GM19099 (cell line): Measurements from ENCODE around the gene TOP3B.

Experiments used
- POLR2A ChIP-seq: IDR thresholded peaks from 3 replicates; pipeline ENCODE4 v1.6.1; 2011; ENCODE audit warnings: low read depth; ENCODE audit not compliant: insufficient read length; ENCODE audit errors: extremely low read depth

The TOP3B gene

GRCh38 chr22:21961886-21962654, 20.5 kb downstream of the TOP3B start:
- no peak for TF ChIP-seq POLR2A

GRCh38 chr22:21961127-21961867, 21.3 kb downstream of the TOP3B start:
- no peak for TF ChIP-seq POLR2A

- TF ChIP-seq POLR2A = no peak
Measured at GRCh38 chr22:21960200-21961126, 22.1 kb downstream of the TOP3B start.

GRCh38 chr22:21959274-21960074, 23.1 kb downstream of the TOP3B start:
- no peak for TF ChIP-seq POLR2A

GRCh38 chr22:21958360-21959273, 24.0 kb downstream of the TOP3B start:
- no peak for TF ChIP-seq POLR2A

- TF ChIP-seq POLR2A = peak; percentile 29
Measured at GRCh38 chr22:21952586-21953571, 29.7 kb downstream of the TOP3B start, which contains the start of gene PPM1F. PPM1F (minus strand) TSS chr22:21952848; CDS start chr22:21946048, 6,800 bp downstream.

- no peak for TF ChIP-seq POLR2A
Measured at GRCh38 chr22:21951931-21952465, 30.6 kb downstream of the TOP3B start.

- no peak for TF ChIP-seq POLR2A
Measured at GRCh38 chr22:21951062-21951461, 31.5 kb downstream of the TOP3B start.

GRCh38 chr22:21949948-21950347, 32.6 kb downstream of the TOP3B start:
- no peak for TF ChIP-seq POLR2A

- TF ChIP-seq POLR2A = no peak
Measured at GRCh38 chr22:21949569-21949918, 33.0 kb downstream of the TOP3B start.

- no peak for TF ChIP-seq POLR2A
Measured at GRCh38 chr22:21948824-21949568, 33.6 kb downstream of the TOP3B start.

GRCh38 chr22:21948390-21948789, 34.2 kb downstream of the TOP3B start:
- TF ChIP-seq POLR2A = no peak
